Panc1 (cell line): ENCODE measurements around the gene STOM. TPM values are rescaled to one million over a fixed set of nuclear protein-coding genes. Genes with fewer than 3 reads are reported as not detected.

Source experiments
- ATAC-seq: fragments of 200-7000 bp; cut with Tn5 transposase; 2 replicates; pipeline ENCODE4 v1.9.1; 2020; ENCODE audit warnings: mild to moderate bottlenecking, moderate library complexity
- BruUV-seq: library from RNA; stranded (reverse); fragments of 400-500 nt; replicated peaks from 2 replicates; lab custom pipeline; 2021; lab: Mats Ljungman, UMichigan
- CTCF ChIA-PET: fragments of 300-600 bp; sonication (Branson Sonifier 250); formaldehyde crosslinking; loops from one replicate; lab custom pipeline; 2022; ENCODE audit warnings: antibody characterized with exemption; lab: Charles Lee
- POLR2A ChIA-PET: fragments of 300-600 bp; sonication (Branson Sonifier 250); formaldehyde crosslinking; loops from one replicate; lab custom pipeline; 2022; ENCODE audit warnings: antibody characterized with exemption; lab: Charles Lee
- DNase-seq: peaks from one replicate; pipeline ENCODE4 v3.0.0-alpha.2; 2010; ENCODE audit warnings: low read depth, low spot score
- H3K27ac ChIP-seq: 2 replicates; pipeline ENCODE4 v1.5.1; 2011; ENCODE audit warnings: mild to moderate bottlenecking, low read length, inconsistent platforms
- H3K27me3 ChIP-seq: fragments of 200-500 bp; sonication (Bioruptor generic); 2 replicates; pipeline ENCODE4 v1.6.0; 2014; ENCODE audit warnings: low read length, inconsistent platforms; ENCODE audit not compliant: control insufficient read depth, insufficient read depth
- H3K36me3 ChIP-seq: fragments of 200-500 bp; sonication (Bioruptor generic); 2 replicates; pipeline ENCODE4 v1.5.1; 2014; ENCODE audit warnings: inconsistent platforms, mild to moderate bottlenecking, low read length, moderate library complexity; ENCODE audit not compliant: control insufficient read depth, insufficient read depth
- H3K4me1 ChIP-seq: 2 replicates; pipeline ENCODE4 v1.5.1; 2011; ENCODE audit warnings: inconsistent platforms, mild to moderate bottlenecking, low read length, moderate library complexity; ENCODE audit not compliant: control insufficient read depth, insufficient read depth
- H3K4me3 ChIP-seq, 2 experiments: 2 replicates each; pipeline ENCODE4 v1.5.1; 2011 to 2012; ENCODE audit warnings: low read depth in 2 of 2, low read length in 2 of 2, mild to moderate bottlenecking in 2 of 2, inconsistent platforms in 1 of 2, moderate library complexity in 1 of 2
- H3K9me3 ChIP-seq: fragments of 200-500 bp; sonication (Bioruptor generic); 2 replicates; pipeline ENCODE4 v1.5.1; 2014; ENCODE audit warnings: low read depth, mild to moderate bottlenecking, inconsistent platforms, low read length, moderate library complexity; ENCODE audit not compliant: control insufficient read depth, insufficient read depth
- CTCF ChIP-seq: fragments of 450-650 bp; IDR thresholded peaks from 2 replicates; pipeline ENCODE4 v1.5.1; 2017; ENCODE audit warnings: mild to moderate bottlenecking
- POLR2AphosphoS5 ChIP-seq: IDR thresholded peaks from 2 replicates; pipeline ENCODE4 v1.6.1; 2012; ENCODE audit warnings: mild to moderate bottlenecking, low read depth, low read length, moderate library complexity
- REST ChIP-seq, 2 experiments: IDR thresholded peaks; 2 replicates each; pipeline ENCODE4 v1.6.1; 2011 to 2012; ENCODE audit warnings: low read depth in 2 of 2, control low read depth in 1 of 2, low read length in 1 of 2, mild to moderate bottlenecking in 1 of 2, moderate library complexity in 1 of 2; ENCODE audit not compliant: insufficient read depth in 1 of 2
- SIN3A ChIP-seq: IDR thresholded peaks from 2 replicates; pipeline ENCODE4 v1.6.1; 2012; ENCODE audit warnings: low read depth, mild to moderate bottlenecking, low read length, moderate library complexity, borderline replicate concordance; ENCODE audit not compliant: insufficient read depth
- TCF7L2 ChIP-seq: IDR thresholded peaks from 2 replicates; pipeline ENCODE4 v1.6.1; 2011; ENCODE audit warnings: mild to moderate bottlenecking, low read depth, low read length, inconsistent platforms
- in situ Hi-C: cut with HindIII; loops from 2 replicates; pipeline ENCODE4 v1.10.0; 2016; ENCODE audit warnings: low sequenced_read_pairs, low pct_unique_long_range_greater_than_20kb
- intact Hi-C: fragments of 100-400 bp; cut with micrococcal nuclease; formaldehyde crosslinking; loops from one replicate; pipeline ENCODE4 v1.10.0; 2022; ENCODE audit not compliant: unreplicated experiment
- total RNA-seq: library from RNA; stranded (reverse); gene quantifications from one replicate; pipeline ENCODE4 v1.2.1, GENCODE V29; 2021; ENCODE audit not compliant: unreplicated experiment

Gene STOM
- total RNA-seq, 1 experiment from 2014 or later, result 81.2 TPM

- H3K27ac ChIP-seq, result no peak overlapping the region; the same call in 1 of the 2 replicates
Measured at GRCh38 chr9:121316852-121317373, 53.1 kb downstream of the STOM start.

GRCh38 chr9:121316378-121316777 is 53.7 kb downstream of the STOM start:
- Histone ChIP-seq H3K4me3 (no peak overlapping the region), H3K36me3 (peaks cover 10% of the 10 kb centered on the region), H3K27ac (no peak overlapping the region), H3K9me3 (no peaks in the 10 kb centered on the region), H3K4me1 (0 out of 2 replicates have a peak, but pooled peaks cover 4% of the 10 kb centered on the region), H3K27me3 (no peaks in the 10 kb centered on the region)
- in situ Hi-C loops (no loop called here), intact Hi-C loops (no loop called here)
- no TSS peak for BruUV-seq
- no peak for DNase-seq
- no peak for ATAC-seq
- POLR2A ChIA-PET, result no interaction called here
- TF ChIP-seq SIN3A (no peak), REST (IDR thresholded peaks at IDR 0.05; ENCODE audit: insufficient read depth in 1 of 2, low read depth in 2 of 2, low read length in 1 of 2) (no peak), CTCF (no peak), TCF7L2 (no peak), POLR2AphosphoS5 (no peak)
- CTCF ChIA-PET, result no interaction called here

More at GRCh38 chr9:121316852-121317373, 53.1 kb downstream of the STOM start:
- no peak for TF ChIP-seq SIN3A
- TF ChIP-seq TCF7L2, result no peak
- no peak for TF ChIP-seq REST (IDR thresholded peaks at IDR 0.05; ENCODE audit: insufficient read depth in 1 of 2, low read depth in 2 of 2, low read length in 1 of 2)
- no peak for TF ChIP-seq POLR2AphosphoS5
- TF ChIP-seq CTCF, result no peak
- Histone ChIP-seq H3K36me3 (peaks cover 10% of the 10 kb centered on the region), H3K27me3 (no peaks in the 10 kb centered on the region), H3K4me1 (0 out of 2 replicates have a peak, but pooled peaks cover 4% of the 10 kb centered on the region), H3K9me3 (no peaks in the 10 kb centered on the region), H3K4me3 (no peak overlapping the region)
- ChIA-PET POLR2A (no interaction called here), CTCF (no interaction called here)
- no TSS peak for BruUV-seq
- intact Hi-C loops (no loop called here), in situ Hi-C loops (no loop called here)
- no peak for ATAC-seq
- DNase-seq, result no peak
